Measurements from ENCODE around the gene IQGAP1.

IQGAP1 gene

GRCh38 chr15:90465140-90465929 lies 77.3 kb downstream of the IQGAP1 start (continued):
- TF ChIP-seq PATZ1 (tag by site-specific recombination; IDR thresholded peaks at IDR 0.05): no peak
- no peak for TF ChIP-seq ZNF660 (tag by site-specific recombination; IDR thresholded peaks at IDR 0.05)
- no peak for TF ChIP-seq ZNF518A (tag by site-specific recombination; conservative IDR thresholded peaks at IDR 0.05; ENCODE audit: low read depth)
- no peak for TF ChIP-seq ZNF391 (tag by site-specific recombination; IDR thresholded peaks at IDR 0.05; ENCODE audit: borderline replicate concordance, low read depth)
- no peak for TF ChIP-seq ZNF704 (tag by site-specific recombination; IDR thresholded peaks at IDR 0.05)
- TF ChIP-seq ZNF280D (tag by site-specific recombination; IDR thresholded peaks at IDR 0.05): no peak
- TF ChIP-seq ZNF621 (tag by site-specific recombination; IDR thresholded peaks at IDR 0.05): no peak
- TF ChIP-seq SP7 (tag by site-specific recombination; IDR thresholded peaks at IDR 0.05): no peak
- TF ChIP-seq KLF7 (tag by site-specific recombination; IDR thresholded peaks at IDR 0.05; ENCODE audit: borderline replicate concordance): no peak
- TF ChIP-seq TCF7L2 (IDR thresholded peaks at IDR 0.05; ENCODE audit: borderline replicate concordance, low read depth, low read length): no peak
- TF ChIP-seq ZNF785 (tag by site-specific recombination; IDR thresholded peaks at IDR 0.05): no peak
- TF ChIP-seq ZNF416 (tag by site-specific recombination; IDR thresholded peaks at IDR 0.05): no peak
- TF ChIP-seq ZBTB26 (tag by site-specific recombination; optimal IDR thresholded peaks at IDR 0.05): no peak
- TF ChIP-seq ZNF362 (tag by site-specific recombination; IDR thresholded peaks at IDR 0.05): no peak
- no peak for TF ChIP-seq SCRT1 (tag by site-specific recombination; IDR thresholded peaks at IDR 0.05; ENCODE audit: borderline replicate concordance)
- no peak for TF ChIP-seq ZNF24 (tag by site-specific recombination; IDR thresholded peaks at IDR 0.05)
- no peak for TF ChIP-seq ZBTB1 (tag by site-specific recombination; IDR thresholded peaks at IDR 0.05)
- TF ChIP-seq ZNF521 (tag by site-specific recombination; IDR thresholded peaks at IDR 0.05): no peak
- TF ChIP-seq YY1 (tag by site-specific recombination; IDR thresholded peaks at IDR 0.05): no peak
- TF ChIP-seq SCRT2 (tag by site-specific recombination; IDR thresholded peaks at IDR 0.05): no peak
- no peak for TF ChIP-seq ZNF239 (tag by site-specific recombination; IDR thresholded peaks at IDR 0.05)
- no peak for TF ChIP-seq ZSCAN23 (tag by site-specific recombination; IDR thresholded peaks at IDR 0.05)
- no peak for TF ChIP-seq ZNF777 (tag by site-specific recombination; IDR thresholded peaks at IDR 0.05; ENCODE audit: borderline replicate concordance)
- TF ChIP-seq ZNF580 (tag by site-specific recombination; IDR thresholded peaks at IDR 0.05): no peak
- TF ChIP-seq GFI1B (tag by site-specific recombination; IDR thresholded peaks at IDR 0.05): no peak

All from HEK293 (cell line).